ENCODE measurements around the gene TEAD4.

The TEAD4 gene

DNA sequence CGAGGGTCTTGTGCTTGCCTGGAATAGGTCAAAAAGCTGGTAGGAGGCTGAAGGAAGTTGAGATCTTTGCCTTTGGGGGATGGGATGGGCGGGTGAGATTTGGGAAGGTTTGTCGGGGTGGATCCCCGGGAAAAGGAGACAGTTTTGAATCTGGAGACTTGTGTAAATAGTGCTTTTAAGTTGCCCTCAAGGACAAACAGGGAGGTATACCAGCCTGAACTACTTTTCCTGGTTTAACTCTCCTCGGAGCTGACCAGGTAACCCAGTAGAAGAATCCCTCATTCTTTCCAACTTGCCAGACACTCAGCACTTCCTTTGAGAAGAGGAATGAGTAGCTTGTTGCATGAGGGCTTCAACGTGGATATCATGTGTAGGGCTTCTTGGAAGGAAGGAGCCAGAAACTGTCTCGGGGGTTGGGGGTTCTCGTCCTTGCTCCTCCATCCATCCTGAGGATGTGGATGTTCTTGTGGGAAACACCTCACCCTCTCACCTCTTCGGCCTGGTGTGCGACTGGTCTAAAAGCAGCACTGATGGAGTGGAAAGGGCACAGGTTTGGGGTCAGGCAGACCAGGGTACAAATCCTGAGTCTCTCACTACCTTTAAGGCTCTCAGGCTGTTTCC lies 1.9 kb downstream of the TEAD4 start:
- DNase-seq = no peak

GRCh38 chr12:2961705-2962104 lies 2.5 kb downstream of the TEAD4 start:
- no peak for DNase-seq

GRCh38 chr12:2963154-2963759 lies 4.1 kb downstream of the TEAD4 start:
- DNase-seq = no peak

- DNase-seq = no peak
Observed at GRCh38 chr12:2963760-2964292, 4.6 kb downstream of the TEAD4 start.

DNA sequence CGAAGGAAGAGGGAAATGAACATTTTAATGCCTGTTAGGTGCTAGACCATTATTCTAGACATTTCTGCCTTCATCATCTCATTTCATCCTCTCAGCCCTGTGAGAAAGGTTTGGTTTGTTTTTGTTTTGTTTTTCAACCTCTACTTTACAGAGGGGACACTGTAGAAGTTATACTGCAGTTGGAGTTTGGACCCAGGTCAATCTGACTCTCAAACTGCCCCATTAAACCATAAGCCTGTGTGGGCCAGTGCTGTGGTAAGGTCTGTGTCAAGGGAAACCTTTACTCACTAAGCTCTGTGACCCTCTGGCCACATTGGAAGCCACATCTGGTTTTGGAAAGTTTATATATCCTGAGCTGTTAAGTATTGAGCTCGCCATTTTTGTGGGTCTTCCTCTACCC lies 8.5 kb downstream of the TEAD4 start:
- no peak for DNase-seq

- DNase-seq = no peak
Observed at GRCh38 chr12:2970744-2971143, 11.5 kb downstream of the TEAD4 start.

- DNase-seq = no peak
Observed at GRCh38 chr12:2973566-2973965, 14.4 kb downstream of the TEAD4 start.

GRCh38 chr12:2974560-2974971 lies 15.4 kb downstream of the TEAD4 start:
- no peak for DNase-seq

- no peak for DNase-seq
Observed at GRCh38 chr12:2976581-2976996, 17.4 kb downstream of the TEAD4 start.

DNA sequence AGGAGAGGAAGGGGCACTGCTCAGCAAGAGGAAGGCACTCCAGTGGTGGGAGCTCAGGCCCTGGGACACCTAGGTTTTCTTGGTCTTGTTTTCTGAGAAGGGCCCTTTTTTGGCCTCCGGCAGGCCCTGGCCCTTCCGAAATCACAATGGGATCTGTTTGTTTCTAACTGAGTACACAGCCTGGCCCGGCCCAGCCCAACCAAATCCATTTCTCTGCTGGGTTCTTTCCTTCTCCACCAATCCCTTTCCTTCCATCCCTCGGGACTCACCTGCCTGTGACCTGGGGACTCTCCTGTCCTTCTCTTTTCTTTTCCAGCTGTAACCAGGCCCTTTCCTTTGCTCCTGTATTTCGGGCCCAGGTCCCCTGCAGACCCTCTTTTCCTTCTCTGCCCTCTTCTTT lies 18.6 kb downstream of the TEAD4 start:
- DNase-seq = no peak

- no peak for DNase-seq
Observed at GRCh38 chr12:2979806-2980205, 20.6 kb downstream of the TEAD4 start.

GRCh38 chr12:2980630-2981029 lies 21.4 kb downstream of the TEAD4 start:
- no peak for DNase-seq

DNA sequence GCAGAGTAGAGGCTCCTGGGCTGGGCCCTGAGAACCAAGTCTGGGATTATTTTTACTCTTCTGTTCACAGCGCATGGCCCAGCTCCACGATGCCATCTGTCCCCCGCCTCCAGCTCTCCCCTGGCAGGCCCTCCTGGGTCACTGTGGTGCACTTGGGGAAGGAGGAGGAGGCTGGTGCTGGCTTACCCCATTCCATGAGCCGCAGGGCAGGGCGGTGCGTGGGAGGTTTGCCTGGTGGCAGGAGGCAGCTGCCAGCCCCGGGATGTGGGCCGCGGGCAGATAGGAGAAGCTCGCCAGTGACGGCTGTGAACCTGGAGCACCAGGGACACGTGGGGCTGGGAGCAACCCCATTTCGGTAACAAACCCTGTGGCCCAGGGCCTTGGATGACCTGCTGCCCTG lies 23.2 kb downstream of the TEAD4 start:
- no peak for DNase-seq

GRCh38 chr12:2984249-2984648 lies 25.1 kb downstream of the TEAD4 start:
- no peak for DNase-seq

- DNase-seq = no peak
Observed at GRCh38 chr12:2984698-2985097, 25.5 kb downstream of the TEAD4 start.

- no peak for DNase-seq
Observed at GRCh38 chr12:2986876-2987275, 27.7 kb downstream of the TEAD4 start.

- no peak for DNase-seq
Observed at GRCh38 chr12:2988494-2988893, 29.3 kb downstream of the TEAD4 start.

DNA sequence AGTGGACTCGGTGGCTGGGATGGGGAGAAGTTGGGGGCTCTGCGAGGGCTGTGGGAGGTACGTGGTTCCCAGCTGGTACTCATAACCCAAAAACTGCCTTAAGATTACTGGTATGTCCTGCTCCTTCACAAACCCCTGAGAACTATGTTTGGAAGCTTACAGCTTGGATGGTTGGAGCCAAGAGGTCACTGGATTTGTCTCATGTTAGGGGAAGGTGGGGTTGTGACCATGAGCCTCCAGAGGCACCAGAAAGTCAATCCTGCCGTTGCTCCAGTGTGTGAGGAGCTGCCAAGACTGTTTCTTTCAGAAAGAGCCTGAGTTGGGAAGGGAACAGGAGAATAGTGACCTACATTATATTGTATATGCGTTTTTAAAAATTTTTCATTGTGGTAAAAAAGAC lies 33.5 kb downstream of the TEAD4 start:
- no peak for DNase-seq

- no peak for DNase-seq
Observed at GRCh38 chr12:2997989-2998670, 38.9 kb downstream of the TEAD4 start.

- no peak for DNase-seq
Observed at GRCh38 chr12:2998789-2999264, 39.6 kb downstream of the TEAD4 start.

DNA sequence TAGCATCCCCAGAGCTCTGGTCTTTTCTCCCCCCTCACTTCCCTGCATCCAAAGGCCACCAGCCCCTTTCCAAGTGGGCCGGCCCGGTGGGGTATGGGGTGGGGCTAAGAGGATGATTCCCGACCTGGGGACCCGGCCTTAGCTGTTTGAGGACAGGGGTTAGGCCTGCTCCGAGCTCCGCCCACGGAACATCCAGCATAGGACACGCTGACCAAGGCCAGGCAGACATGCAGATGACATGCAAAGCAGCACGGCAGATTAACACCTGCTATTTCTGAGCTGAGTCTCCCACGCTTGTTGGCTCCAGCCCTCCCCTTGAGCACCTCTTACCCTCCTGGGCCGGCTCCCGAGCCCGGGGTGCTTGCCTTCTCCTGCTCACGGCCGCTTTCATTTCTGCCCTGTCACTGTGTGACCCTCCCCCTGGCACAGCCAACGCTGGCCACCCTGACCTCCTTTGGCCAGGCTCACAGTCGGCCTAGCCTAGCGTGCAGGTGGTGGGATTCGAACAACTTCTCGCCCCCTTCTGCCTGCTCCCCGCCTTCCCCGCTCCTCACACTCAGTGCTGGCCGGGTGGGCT lies 40.2 kb downstream of the TEAD4 start:
- no peak for DNase-seq

- no peak for DNase-seq
Observed at GRCh38 chr12:3000548-3001275, 41.5 kb downstream of the TEAD4 start.

GRCh38 chr12:3002646-3003045 lies 43.4 kb downstream of the TEAD4 start:
- DNase-seq = no peak

Data from NCI-H2107 (cell line).